ENCODE data around the gene KRAS.

KRAS gene

GRCh38 chr12:25195056-25195971 is 55.4 kb downstream of the KRAS start, which contains the start of the genes DNAI7 and ETFRF1:
Gene DNAI7 (minus strand): TSS chr12:25195160. CDS start chr12:25195078, 82 bp downstream.
Gene ETFRF1 (plus strand): TSS chr12:25195237. CDS start chr12:25203957, 8,720 bp downstream.
- peak; percentile 94 to 95 for DNase-seq (ENCODE audit: low read depth in 2 of 2)

GRCh38 chr12:25194722-25195055 is 56.0 kb downstream of the KRAS start:
- no peak for DNase-seq (ENCODE audit: low read depth in 2 of 2)

GRCh38 chr12:25194214-25194613 is 56.5 kb downstream of the KRAS start:
- no peak for DNase-seq (ENCODE audit: low read depth in 2 of 2)

- no peak for DNase-seq (ENCODE audit: low read depth in 2 of 2)
Measured at GRCh38 chr12:25190793-25191192, 59.9 kb downstream of the KRAS start.

- DNase-seq (ENCODE audit: low read depth in 2 of 2) = no peak
Measured at GRCh38 chr12:25189656-25190055, 61.1 kb downstream of the KRAS start.

- no peak for DNase-seq (ENCODE audit: low read depth in 2 of 2)
Measured at GRCh38 chr12:25187781-25188180, 62.9 kb downstream of the KRAS start.

- no peak for DNase-seq (ENCODE audit: low read depth in 2 of 2)
Measured at GRCh38 chr12:25186788-25187402, 63.8 kb downstream of the KRAS start.

GRCh38 chr12:25186038-25186787 is 64.5 kb downstream of the KRAS start:
- DNase-seq (ENCODE audit: low read depth in 2 of 2) = no peak

- DNase-seq (ENCODE audit: low read depth in 2 of 2) = no peak
Measured at GRCh38 chr12:25184132-25184531, 66.6 kb downstream of the KRAS start.

- no peak for DNase-seq (ENCODE audit: low read depth in 2 of 2)
Measured at GRCh38 chr12:25182765-25183164, 68.0 kb downstream of the KRAS start.

- DNase-seq (ENCODE audit: low read depth in 2 of 2) = no peak
Measured at GRCh38 chr12:25162866-25163265, 87.9 kb downstream of the KRAS start.

- DNase-seq (ENCODE audit: low read depth in 2 of 2) = no peak
Measured at GRCh38 chr12:25156061-25156460, 94.7 kb downstream of the KRAS start.

GRCh38 chr12:25155022-25155576 is 95.6 kb downstream of the KRAS start:
- no peak for DNase-seq (ENCODE audit: low read depth in 2 of 2)
